Astrocyte (in vitro differentiated cells and primary cell): ENCODE results near the gene EXOC6.

Experiments used
- EZH2 ChIP-seq: IDR thresholded peaks from 2 replicates; pipeline ENCODE4 v1.6.1; 2012; ENCODE audit warnings: mild to moderate bottlenecking, low read length, inconsistent platforms; ENCODE audit not compliant: insufficient read depth
- TF ChIP-seq, protein P1 (sequence below): IDR thresholded peaks from 2 replicates; pipeline ENCODE4 v1.5.1; 2011; ENCODE audit warnings: low read depth, mild to moderate bottlenecking, inconsistent platforms, low read length, moderate library complexity; ENCODE audit not compliant: insufficient read depth

GRCh38 chr10:93097386-93097785 lies 249.1 kb downstream of the EXOC6 start:
- TF ChIP-seq, protein P1, sequence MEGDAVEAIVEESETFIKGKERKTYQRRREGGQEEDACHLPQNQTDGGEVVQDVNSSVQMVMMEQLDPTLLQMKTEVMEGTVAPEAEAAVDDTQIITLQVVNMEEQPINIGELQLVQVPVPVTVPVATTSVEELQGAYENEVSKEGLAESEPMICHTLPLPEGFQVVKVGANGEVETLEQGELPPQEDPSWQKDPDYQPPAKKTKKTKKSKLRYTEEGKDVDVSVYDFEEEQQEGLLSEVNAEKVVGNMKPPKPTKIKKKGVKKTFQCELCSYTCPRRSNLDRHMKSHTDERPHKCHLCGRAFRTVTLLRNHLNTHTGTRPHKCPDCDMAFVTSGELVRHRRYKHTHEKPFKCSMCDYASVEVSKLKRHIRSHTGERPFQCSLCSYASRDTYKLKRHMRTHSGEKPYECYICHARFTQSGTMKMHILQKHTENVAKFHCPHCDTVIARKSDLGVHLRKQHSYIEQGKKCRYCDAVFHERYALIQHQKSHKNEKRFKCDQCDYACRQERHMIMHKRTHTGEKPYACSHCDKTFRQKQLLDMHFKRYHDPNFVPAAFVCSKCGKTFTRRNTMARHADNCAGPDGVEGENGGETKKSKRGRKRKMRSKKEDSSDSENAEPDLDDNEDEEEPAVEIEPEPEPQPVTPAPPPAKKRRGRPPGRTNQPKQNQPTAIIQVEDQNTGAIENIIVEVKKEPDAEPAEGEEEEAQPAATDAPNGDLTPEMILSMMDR, result no peak
- TF ChIP-seq EZH2, result no peak
